ENCODE measurements around the gene SAPCD2. TPM values are rescaled to one million over a fixed set of nuclear protein-coding genes. Genes with fewer than 3 reads are reported as not detected.

SAPCD2 gene
- total and polyA plus RNA-seq, 2 of the 4 experiments (the other 2 are of a cell fraction) = 3.4 to 4.9 TPM

- TF ChIP-seq CHD1 (IDR thresholded peaks at IDR 0.05; ENCODE audit: low read depth, low read length) (no peak), RFX5 (IDR thresholded peaks at IDR 0.05; ENCODE audit: low read depth, low read length) (no peak), RAD21 (IDR thresholded peaks at IDR 0.05; ENCODE audit: low read length) (no peak), CTCF (conservative IDR thresholded peaks at IDR 0.05; ENCODE audit: low read depth, low read length) (no peak)
Observed at GRCh38 chr9:137114220-137114612, 43.9 kb upstream of the SAPCD2 start.

More at GRCh38 chr9:137114220-137114612, 43.9 kb upstream of the SAPCD2 start:
- Histone ChIP-seq H3K9me1 (ENCODE audit: insufficient read depth, low read length) (no peaks in the 10 kb centered on the region), H2BK120ac (ENCODE audit: low read depth, low read length) (no peak overlapping the region), H3K56ac (ENCODE audit: extremely low read depth, insufficient read depth, low read length) (no peak overlapping the region), H3K4me1 (ENCODE audit: control insufficient read depth, insufficient read depth, low read length) (peaks cover 6% of the 10 kb centered on the region), H4K20me1 (ENCODE audit: insufficient read depth, low read length) (no peaks in the 10 kb centered on the region), H4K91ac (ENCODE audit: insufficient read depth, low read depth, low read length) (no peak overlapping the region), H2AFZ (replicated peaks; ENCODE audit: low read length, poor library complexity) (peak overlapping the region; percentile 86), H3K18ac (ENCODE audit: low read depth, low read length) (no peak overlapping the region), H2AK5ac (ENCODE audit: low read depth, low read length) (no peak overlapping the region), H3K9ac (ENCODE audit: low read depth, low read length) (0 out of 2 replicates have a peak overlapping the region, but pooled peaks have one; percentile 13), H3K36me3 (ENCODE audit: control insufficient read depth, insufficient read depth, low read length) (peaks cover 28% of the 10 kb centered on the region), H2AK9ac (replicated peaks; ENCODE audit: low read depth, low read length, poor library complexity) (no peak overlapping the region), H3K27ac (ENCODE audit: insufficient read depth, low read length) (no peak overlapping the region; the same call in 1 of the 2 replicates), H3K27me3 (ENCODE audit: control insufficient read depth, insufficient read depth, low read length) (no peaks in the 10 kb centered on the region), H3K23ac (ENCODE audit: low read depth, low read length) (no peak overlapping the region), H2BK5ac (ENCODE audit: low read depth, low read length, poor library complexity, severe bottlenecking) (no peak overlapping the region), H3K9me3 (ENCODE audit: control insufficient read depth, insufficient read depth, low read length) (no peaks in the 10 kb centered on the region), H2BK15ac (ENCODE audit: low read depth, low read length) (no peak overlapping the region), H3K4me2 (ENCODE audit: low read depth, low read length) (peak overlapping the region; percentile 57), H3K4me3 (ENCODE audit: insufficient read depth, low read depth, low read length) (peak overlapping the region; percentile 49), H4K8ac (ENCODE audit: low read depth in 2 of 2, low read length in 2 of 2) (peak overlapping the region in 1 of 2 experiments; percentile 64; a peak in 2 of 4 replicates), H4K5ac (ENCODE audit: low read depth, low read length) (no peak overlapping the region), H2BK20ac (ENCODE audit: low read depth, low read length) (no peak overlapping the region), H3K14ac (replicated peaks; ENCODE audit: low read depth, low read length) (no peak overlapping the region), H3K4ac (ENCODE audit: low read depth, low read length) (no peak overlapping the region), H3K79me1 (ENCODE audit: low read depth in 1 of 2, low read length in 2 of 2) (0 out of 4 replicates have a peak, but pooled peaks cover 0 to 3% of the 10 kb centered on the region in 2 experiments)
- ChIA-PET CTCF (interaction anchor here (1.1 kb wide), 1 partner anchor 123 kb away, joined by 3 read pairs; no protein-coding TSS in a partner anchor), POLR2A (ENCODE audit: unreplicated experiment) (no interaction called here)
- intact Hi-C loops (cut with micrococcal nuclease) = no loop called here
- 1% methylated on average over 19 of the region's 45 CpGs; no CpG with 5 or more reads in 1 of the 2 experiments for WGBS, 2 experiments (ENCODE audit: extremely low coverage in 2 of 2, insufficient read length in 1 of 2)
- ATAC-seq (ENCODE audit: low read depth) (peak; percentile 56), DNase-seq (no peak)
- in situ Hi-C loops (cut with MboI; ENCODE audit: low sequenced_read_pairs) = no loop called here
- BruUV-seq (replicated peaks) = TSS peak; percentile 54
- dilution Hi-C loops (cut with HindIII; ENCODE audit: low sequenced_read_pairs, unreplicated experiment) = no loop called here
